ENCODE results near the gene C6orf163.

- no peak for TF ChIP-seq CTCF (IDR thresholded peaks at IDR 0.05)
- no peak for TF ChIP-seq EZH2 (IDR thresholded peaks at IDR 0.05; ENCODE audit: borderline replicate concordance, insufficient read depth, low read depth, low read length, poor library complexity, severe bottlenecking)
Measured at GRCh38 chr6:87378947-87379346, 34.3 kb downstream of the C6orf163 start.

Data from B cell (primary cell).